Right hindlimb (tissue), 1 donor: ENCODE measurements around the gene BAZ1B.
A peak's percentile ranks its signal among the peaks of the same experiment; 100 is the strongest.
"Not testable (repeated sequence)": the region's sequence is repeated elsewhere in the genome, so short reads cannot be mapped to it uniquely, and the experiment has no call there.

Experiments used
- DNase-seq: peaks from one replicate; pipeline ENCODE4 v3.0.0-alpha.2; 2018

The BAZ1B gene

GRCh38 chr7:73425356-73425983 lies 96.6 kb downstream of the BAZ1B start:
- DNase-seq = no peak

- DNase-seq = no peak
Observed at GRCh38 chr7:73424489-73424885, 97.6 kb downstream of the BAZ1B start.

GRCh38 chr7:73423519-73424488 lies 98.3 kb downstream of the BAZ1B start:
- peak; percentile 77 for DNase-seq

GRCh38 chr7:73420610-73421009 lies 101.5 kb downstream of the BAZ1B start:
- DNase-seq = not testable (repeated sequence)

GRCh38 chr7:73420016-73420415 lies 102.1 kb downstream of the BAZ1B start:
- peak; percentile 53 for DNase-seq

GRCh38 chr7:73418113-73418703 lies 103.9 kb downstream of the BAZ1B start:
- no peak for DNase-seq

- DNase-seq = peak; percentile 86
Observed at GRCh38 chr7:73410541-73411131, 111.5 kb downstream of the BAZ1B start.

GRCh38 chr7:73404860-73405259 lies 117.2 kb downstream of the BAZ1B start:
- not testable (repeated sequence) for DNase-seq

- DNase-seq = peak; percentile 89
Observed at GRCh38 chr7:73399185-73400050, 122.7 kb downstream of the BAZ1B start.

- peak; percentile 77 for DNase-seq
Observed at GRCh38 chr7:73397521-73398281, 124.4 kb downstream of the BAZ1B start.

- no peak for DNase-seq
Observed at GRCh38 chr7:73395538-73396503, 126.3 kb downstream of the BAZ1B start.

GRCh38 chr7:73394422-73394821 lies 127.7 kb downstream of the BAZ1B start:
- no peak for DNase-seq

- DNase-seq = no peak
Observed at GRCh38 chr7:73391396-73391795, 130.7 kb downstream of the BAZ1B start.
